ENCODE measurements around the gene SOCS3.
A peak's percentile ranks its signal among the peaks of the same experiment; 100 is the strongest.
"Not testable (repeated sequence)": the region's sequence is repeated elsewhere in the genome, so short reads cannot be mapped to it uniquely, and the experiment has no call there.

SOCS3 gene

DNA sequence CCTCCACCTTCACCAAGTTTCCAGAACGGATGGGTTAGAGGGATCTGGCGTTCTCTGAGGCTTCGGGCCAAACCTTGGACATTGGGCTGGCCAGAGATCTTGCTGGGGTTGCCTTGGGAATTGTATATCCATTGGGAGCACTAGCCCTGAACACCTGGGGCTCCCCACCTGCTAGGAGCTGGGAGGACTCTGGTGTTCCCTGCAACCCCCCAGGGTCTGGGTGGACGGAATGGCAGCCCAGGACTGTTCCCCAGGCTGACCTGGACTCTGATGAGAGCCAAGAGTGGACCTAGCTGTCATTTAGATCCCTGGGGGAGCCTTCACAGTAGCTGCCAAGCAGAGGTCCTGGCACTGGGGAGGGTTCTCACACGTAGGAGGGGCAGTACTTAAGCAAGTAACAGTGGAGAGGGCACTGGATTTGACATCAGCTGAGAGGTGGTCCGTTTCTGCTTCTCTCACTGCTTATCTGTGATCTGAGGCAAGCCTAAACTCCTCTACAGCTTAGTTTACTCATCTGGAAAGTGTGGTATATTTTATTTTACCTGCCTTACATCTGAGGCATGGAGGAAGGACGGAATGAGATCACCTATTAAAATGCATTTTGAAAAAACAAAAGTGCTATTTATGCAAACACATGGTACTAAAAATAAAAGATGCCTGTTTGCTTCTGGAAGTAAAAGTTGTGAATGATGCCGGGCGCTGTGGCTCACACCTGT lies 11.7 kb downstream of the SOCS3 start:
- no peak for DNase-seq (ENCODE audit: low read depth)

DNA sequence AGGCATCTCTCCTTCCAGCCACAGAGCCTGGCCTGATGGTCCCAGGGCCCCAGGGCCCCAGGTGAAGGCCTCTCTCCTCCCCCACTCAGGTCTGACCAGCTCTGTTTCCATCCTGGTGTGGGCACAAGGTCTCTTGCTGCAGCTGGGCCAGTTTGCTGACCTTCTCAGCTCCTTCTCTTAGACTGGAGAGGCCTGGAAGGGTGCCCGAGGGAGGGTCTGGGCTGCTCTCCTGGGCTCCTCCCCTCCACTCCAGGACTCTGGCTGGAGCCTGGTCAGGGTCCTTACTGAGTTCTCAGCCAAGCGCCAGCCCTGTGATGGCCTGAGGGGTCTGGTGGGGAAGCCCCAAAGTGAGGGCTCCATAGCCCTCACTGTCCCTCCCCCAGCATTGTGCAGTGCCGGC lies 12.4 kb downstream of the SOCS3 start:
- DNase-seq (ENCODE audit: low read depth) = no peak

DNA sequence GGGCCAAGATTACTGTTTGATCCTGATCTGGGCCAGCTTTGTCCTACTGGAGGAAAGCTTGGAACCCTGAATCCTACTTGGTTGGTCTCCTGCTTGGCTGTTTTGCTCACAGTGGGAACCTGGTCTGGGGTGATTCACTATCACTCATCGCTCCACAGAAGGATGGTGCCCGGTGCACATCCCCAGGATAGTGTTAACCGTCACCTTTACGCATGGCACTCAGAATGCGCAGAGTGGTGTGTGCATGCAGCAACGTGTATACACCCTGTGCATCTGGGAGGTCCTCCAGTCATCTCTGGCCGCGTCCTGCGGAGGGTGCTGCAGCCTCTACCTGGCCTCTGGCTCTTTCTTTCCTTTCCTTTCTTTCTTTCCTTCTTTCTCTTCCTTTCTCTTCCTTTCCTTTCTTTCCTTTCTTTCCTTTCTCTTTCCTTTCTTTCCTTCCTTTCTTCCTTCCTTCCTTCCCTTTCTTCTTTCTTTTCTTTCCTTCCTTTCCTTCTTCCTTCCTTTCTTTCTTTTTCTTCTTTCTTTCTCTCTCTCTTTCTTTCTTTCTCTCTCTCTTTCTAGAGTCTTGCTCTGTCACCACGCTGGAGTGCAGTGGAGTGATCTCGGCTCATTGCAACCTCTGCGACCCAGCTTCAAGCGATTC lies 13.1 kb downstream of the SOCS3 start:
- DNase-seq (ENCODE audit: low read depth) = peak; percentile 77

DNA sequence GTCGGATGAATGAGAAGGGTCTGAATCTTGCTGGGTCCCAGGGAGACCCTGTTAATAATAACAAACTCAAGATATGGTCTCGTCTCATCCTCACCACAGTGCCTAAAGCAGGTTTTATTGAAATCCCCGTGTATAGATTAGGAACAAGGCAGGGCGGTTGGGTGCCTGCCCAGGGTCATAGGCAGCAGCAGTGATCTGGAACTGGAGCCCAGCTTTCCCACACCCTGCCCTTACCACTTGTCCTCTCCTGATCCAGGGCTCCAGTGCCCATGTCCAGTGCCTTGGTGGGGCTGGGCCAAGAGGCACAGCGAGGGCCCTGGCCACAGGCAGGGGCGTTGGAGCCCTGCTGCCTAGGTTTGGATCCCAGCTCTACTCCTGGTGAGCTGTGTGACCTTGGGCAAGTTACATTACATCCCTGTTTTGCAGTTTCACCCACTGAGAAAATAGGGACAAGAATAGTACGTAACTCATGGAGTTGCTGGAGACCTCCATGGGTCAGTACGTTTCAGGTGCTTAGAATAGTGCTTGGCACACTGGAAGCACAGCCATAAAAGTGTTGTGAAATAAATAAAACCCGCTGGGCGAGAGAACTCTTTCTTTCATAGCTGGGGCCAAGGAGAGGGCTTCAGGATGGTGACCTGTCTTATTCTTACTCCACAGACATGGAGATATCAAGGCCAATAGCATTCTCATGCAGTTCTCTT lies 13.9 kb downstream of the SOCS3 start:
- DNase-seq (ENCODE audit: low read depth) = no peak

DNA sequence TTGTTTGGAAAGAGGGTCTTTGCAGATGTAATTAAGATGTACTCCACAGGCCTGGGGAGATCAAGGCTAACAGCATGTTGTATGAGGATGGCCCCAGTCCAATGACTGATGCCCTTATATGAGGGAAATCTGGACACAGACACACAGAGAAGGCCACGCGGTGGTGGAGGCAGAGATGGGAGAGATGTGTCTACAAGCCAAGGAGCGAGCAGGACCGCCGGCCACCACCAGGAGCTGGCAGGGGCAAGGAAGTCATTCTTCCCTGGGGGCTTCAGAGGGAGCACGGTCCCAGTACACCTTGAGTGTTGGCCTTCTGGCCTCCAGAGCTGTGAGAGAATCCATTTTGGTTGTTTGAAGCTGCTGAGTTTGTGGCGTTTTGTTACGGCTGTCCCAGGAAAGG lies 14.7 kb downstream of the SOCS3 start:
- no peak for DNase-seq (ENCODE audit: low read depth)

DNA sequence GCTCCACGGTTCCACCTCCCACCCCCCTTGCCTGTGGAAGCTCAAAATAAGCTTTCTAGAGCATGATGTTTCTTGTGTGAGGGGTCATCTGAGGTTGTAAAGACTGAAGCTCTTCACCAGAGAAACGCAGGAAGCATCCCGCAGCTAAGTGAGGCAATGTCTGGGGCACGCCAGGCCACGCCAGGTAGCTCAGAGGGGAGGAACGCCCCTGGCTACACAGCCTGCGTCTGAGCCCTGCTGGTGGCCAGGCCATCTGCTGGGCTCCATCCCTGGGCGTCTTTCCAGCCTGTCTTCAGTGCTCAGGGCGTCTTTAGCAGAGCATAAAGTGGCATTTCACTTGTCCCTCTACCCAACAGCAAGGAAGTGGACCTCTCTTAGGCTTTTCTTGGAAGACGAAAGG lies 15.2 kb downstream of the SOCS3 start:
- no peak for DNase-seq (ENCODE audit: low read depth)

DNA sequence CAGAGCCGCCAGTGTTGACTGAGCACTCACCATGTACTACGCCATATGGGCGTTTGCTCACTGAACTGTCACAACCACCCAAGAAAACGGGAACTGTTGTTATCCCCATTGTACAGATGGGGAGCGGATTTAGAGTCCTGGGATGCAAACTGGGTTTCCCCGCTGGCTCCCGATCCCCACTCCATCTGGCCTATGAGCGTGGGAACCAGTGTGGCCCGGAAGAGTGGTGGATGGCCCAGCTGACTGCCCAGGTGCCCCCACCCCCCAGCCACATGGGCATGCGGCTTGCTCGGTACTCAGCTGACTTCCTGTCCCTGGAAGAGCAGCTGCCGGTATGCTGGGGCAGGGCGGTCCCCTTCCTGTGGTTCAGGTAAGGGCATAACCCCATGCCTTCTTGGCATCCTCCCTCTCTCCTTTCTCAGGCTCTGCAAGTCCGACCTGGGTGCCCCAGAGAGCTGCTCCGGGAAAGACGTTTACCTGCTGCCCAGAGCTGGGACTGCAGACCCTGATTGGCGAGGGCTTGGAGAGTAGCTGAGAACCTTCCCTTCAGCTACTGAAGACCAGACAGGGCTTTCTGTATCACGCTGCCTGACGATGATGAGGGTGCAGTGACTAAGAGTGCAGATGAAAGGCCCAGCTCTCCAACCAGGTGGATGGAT lies 16.2 kb downstream of the SOCS3 start:
- DNase-seq (ENCODE audit: low read depth) = no peak

DNA sequence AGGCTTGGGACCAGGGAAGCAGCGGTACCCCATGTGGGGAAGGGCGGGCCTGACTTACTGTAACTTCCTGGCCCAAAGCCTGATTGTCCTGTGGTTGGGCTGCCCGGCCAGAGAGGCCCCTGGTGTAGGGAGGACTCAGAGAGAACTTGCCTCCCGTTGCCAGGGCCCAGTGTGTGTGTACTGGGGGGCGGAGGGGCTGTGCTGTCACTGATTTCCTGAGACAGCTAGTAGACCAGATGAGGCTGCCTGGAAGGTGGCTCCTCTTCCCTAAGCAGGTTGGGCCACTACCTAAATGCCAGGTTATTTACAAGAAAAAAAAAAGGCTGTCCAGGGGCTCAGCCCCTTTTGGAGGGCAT lies 16.7 kb downstream of the SOCS3 start:
- peak; percentile 93 for DNase-seq (ENCODE audit: low read depth)

DNA sequence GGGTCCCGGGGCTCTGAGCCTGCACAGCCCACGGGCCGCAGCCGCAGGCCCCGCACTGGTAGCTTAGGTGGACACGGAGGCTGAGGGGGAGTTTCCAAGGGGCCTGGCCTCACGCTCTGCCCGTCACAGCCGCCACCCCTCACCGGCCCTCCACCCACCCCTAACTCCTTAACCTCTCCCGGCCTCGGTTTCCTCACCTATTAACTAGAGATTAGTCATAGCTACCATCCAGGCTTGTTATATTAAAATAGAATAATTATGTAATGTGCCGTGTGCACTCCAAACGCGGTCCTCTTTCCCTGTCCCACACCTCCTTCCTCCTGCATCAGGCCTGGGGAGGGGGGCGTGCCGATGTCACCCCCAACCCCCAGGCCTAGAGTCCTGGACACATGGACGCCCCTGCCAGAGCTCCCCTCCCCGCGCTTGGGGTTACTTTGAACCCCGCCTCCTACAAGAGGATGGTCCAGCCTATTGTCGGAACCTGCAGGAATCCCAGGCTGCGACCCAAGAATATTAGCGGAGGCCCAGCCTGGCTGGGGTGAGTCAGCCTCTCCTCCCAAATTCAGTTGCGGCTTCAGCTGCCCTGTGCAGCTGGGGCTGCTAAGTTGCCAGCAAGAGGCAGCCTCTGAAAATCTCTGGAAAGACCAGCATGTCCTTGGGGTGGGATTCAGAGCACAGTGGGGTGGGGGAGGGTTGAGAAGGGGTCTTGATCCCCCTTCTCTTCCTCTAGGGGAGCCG lies 17.3 kb downstream of the SOCS3 start:
- DNase-seq (ENCODE audit: low read depth) = peak; percentile 91

DNA sequence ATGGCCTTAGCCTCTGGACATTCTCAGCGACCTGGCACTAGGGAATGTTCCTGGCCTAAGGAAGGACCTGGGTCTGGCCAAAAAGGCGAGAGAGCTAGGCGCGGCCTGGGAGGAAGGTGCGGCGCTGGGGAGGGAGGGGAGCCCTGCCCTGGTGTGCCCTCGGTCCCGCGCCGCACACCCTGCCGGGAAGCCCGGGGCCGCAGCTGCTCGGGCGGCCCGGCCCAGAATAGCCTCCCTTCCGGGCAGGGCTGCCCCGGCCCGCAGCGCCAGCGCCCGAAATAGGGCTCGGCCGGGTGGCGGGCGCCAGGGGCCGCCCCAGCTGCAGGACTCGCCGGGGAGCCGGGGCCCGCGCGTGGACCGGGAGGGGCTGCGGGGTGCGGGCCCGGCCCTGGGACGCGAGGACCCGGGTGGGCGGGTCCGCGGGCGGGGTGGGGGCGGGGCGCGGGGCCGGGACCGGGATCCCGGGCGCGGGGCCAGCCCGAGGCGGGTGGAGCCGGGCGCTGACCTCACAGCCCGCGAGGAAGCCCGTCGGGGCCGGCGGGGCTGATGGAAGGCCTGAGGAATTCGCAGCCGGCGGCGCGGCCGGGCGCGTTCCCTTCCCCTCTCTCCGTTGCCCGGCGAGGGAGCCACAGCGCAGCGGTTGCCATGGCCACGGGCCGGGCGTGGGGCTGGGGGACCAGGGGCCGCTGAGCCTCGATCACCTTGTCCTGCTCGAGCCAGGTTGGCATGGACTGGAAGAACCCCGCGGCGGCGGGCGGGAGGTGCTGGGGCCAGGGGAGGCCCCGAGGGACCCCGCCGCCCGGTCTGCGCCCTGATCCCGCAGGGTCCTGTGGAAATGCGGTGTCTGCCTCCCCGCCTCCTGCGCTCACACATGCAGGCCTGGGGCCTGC lies 18.1 kb downstream of the SOCS3 start:
- peak; percentile 88 for DNase-seq (ENCODE audit: low read depth)

DNA sequence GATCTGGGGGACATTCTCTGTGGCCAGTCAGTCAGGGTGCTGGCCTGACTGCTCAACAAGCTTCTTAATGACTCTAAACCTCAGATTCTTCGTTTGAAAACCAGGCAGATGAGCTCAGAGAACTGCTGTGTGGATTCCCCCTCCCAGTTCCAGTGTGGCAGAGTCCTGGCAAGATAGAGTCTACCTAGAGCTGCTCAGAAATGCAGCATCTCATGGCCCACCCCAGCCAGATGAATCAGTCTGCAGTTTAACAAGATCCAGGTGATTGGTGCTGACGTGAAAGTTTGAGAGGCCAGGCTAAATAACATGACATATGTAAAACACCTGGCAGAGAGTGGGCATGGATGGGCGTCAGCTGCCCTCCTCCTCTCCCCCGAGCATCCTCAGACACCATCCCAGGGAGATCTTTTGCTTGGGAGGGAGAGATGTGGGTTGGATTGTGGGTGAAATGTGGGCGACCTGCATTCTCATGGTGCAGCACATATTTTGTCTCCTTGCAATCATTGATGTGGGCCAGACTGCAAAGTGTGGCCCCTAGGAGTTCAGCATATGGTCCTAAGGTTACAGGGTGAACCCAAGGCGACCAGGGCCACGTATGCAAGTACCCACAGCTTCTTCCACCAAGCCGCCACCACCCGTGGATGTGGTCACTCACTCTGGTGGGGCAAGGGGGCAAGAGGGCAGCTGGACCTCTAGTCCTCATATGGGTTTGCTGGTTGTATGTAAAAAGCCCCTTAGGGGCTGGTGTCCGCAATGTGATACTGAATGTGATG lies 19.5 kb downstream of the SOCS3 start:
- DNase-seq (ENCODE audit: low read depth) = no peak

DNA sequence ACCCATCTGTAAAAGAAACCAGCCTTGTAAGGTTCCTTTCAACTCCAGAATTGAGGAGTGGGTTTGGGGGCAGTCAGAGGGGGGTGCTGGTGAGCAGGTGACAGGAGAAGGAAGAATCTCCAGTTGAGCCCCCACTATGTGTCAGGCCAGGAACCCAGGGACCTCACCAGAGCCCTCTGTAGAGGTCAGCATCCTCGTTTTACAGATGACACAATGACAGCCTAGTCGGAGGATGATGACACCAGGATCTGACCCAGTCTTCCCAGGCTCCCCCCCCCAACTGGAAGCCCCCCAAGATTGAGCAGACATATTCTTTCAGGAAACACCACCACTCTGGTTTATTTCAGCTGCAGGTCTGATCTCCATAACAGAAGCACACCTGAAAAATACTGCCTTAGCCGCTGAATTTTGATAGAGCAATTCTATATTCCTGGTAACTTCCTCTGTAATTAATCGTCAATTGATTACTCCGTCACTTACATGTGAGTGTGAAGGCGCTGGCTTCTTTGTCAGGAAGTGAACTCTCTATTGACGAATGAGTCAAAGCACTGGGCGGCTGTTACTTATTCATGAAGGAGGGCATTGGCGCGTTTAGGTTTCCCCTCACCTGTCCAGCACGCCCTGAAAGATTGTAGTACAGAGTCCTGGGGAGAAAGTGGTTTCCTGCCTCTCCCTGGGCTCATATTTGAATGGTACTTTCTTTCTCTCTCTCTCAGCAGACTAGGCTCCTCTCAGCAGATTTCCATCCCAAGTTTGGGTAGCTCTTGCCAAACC lies 21.2 kb downstream of the SOCS3 start:
- DNase-seq (ENCODE audit: low read depth) = no peak

DNA sequence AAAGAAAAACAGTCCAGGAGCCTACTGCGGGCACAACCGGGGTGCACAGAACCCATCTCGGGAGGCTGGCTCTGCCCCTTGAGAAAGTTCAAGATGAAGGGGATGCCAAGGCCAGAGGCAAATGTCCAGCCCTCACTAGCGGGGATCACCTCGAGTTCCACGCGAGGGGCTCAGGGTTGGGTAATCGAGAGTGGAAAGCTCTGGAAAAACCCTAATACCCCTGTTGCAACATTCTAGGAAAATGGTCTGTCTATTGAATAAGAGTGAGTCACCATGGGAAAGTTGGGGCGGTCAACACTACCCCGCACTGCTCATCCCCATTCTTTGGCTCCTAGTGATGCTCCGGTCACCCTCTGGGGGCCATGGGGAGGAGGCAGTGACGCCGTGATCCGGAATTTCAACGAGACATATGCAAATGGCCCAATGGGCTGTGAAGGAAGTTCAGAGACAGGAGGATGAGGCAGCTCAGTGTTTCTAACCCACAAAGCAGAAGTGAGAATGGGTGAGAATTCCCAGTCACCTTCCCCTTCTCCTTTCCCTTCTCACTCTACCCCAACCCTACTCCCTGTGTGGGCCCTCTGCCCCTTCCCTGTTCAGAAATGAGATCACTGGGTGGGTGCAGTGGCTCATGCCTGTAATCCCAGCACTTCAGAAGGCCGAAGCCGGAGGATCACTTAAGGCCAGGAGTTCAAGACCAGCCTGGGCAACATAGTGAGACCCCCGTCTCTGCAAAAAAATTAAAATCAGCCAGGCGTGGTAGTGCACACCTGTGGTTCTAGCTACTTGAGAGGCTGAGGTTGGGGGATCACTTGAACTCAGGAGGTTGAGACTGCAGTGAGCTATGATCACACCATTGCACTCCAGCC lies 22.4 kb downstream of the SOCS3 start:
- DNase-seq (ENCODE audit: low read depth) = peak; percentile 100

DNA sequence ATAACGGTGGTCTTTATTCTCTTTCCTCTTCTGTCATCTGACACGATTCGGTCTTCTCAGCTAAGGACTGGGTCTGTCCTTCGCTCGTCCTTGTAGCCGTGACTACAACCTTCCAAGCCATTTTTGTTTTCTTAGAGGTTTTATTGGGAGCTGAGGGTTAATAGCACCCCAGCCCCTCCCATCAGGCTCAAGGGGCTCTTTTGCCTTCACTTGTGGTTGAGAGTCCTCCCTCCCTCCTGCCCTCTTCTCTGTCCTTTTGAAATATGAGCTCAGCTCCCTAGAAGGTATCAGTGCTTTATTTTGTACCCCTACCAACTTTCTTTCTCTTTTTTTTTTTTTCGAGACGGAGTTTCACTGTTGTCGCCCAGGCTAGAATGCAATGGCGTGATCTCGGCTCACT lies 24.7 kb downstream of the SOCS3 start:
- DNase-seq (ENCODE audit: low read depth) = no peak

DNA sequence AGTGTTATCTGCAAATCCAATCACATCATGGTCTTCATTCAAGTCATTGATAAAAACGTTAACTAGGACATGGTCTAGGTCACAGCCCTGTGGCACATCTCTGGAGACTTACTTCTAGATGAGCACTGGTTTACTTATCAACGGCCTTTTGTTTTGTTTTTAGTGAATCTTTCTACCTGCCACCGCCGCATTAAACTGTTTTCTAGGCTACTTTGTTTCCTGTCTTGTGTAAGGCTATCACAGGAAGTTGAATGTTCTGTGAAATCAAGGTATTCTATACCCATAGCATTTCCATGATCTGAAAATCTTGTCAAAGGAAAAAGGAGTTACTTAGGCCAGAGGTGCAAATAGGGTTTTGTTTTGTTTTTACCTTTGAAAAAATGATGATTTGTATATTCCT lies 26.9 kb downstream of the SOCS3 start:
- no peak for DNase-seq (ENCODE audit: low read depth)

DNA sequence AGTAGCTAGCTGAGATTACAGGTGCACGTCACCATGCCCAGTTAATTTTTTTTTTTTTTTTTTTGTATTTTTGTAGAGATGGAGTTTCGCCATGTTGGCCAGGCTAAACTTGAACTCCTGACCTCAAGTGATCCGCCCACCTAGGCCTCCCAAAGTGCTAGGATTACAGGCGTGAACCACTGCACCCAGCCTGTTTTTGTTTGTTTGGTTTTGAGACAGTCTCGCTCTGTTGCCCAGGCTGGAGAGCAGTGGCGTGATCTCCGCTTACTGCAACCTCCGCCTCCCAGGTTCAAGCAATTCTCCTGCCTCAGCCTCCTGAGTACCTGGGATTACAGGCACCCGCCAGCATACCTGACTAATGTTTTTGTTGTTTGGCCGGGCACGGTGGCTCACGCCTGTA lies 28.5 kb downstream of the SOCS3 start:
- not testable (repeated sequence) for DNase-seq (ENCODE audit: low read depth)

DNA sequence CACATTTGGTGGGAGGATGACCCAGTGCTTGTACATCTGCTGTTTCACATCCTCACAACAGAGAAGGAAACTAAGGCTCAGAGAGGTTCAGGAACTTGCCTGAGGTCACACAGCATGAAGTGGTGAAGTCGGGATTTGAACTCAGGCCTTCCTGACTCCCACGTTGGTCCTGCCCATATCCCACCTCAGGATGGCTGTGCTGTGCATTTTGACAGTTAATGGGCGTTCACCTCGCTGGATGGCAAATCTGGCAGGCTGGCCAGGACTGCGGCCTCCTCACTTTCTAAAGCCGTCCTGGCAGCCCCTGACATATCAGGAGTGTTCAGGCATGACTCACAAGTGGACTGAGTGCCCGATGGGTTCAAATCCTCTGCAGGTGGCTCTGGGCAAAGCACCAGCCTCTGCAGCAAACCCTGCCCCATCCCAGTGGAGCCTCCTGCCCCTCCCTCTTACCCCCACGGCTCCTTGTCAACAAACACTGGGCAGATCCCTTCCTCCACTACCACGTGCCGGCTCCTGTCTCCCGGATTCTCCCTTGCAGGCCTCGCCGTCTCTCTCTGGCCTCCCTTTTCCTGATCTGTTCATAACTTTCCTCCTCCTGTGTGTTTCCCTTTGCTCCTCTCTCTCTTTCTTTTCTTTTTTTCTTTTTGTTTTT lies 29.2 kb downstream of the SOCS3 start:
- DNase-seq (ENCODE audit: low read depth) = peak; percentile 56
